Psoas muscle (tissue), 8 donors: ENCODE measurements around the gene FBXO2. TPM values are rescaled to one million over a fixed set of nuclear protein-coding genes. Genes with fewer than 3 reads are reported as not detected.

Source experiments
- ATAC-seq, 4 donors: fragments of 200-7000 bp; cut with Tn5 transposase; one replicate each; pipeline ENCODE4 v1.9.1; 2020; ENCODE audit warnings: moderate library complexity in 3 of 4, mild to moderate bottlenecking in 2 of 4
- DNase-seq, 2 donors: peaks; one replicate each; pipeline ENCODE4 v3.0.0-alpha.2; 2020
- H3K27ac ChIP-seq: fragments of 200-600 bp; one replicate; pipeline ENCODE4 v1.8.0; 2022
- H3K27me3 ChIP-seq, 3 donors: fragments of 200-600 bp in 1 of 3; one replicate each; pipeline versions ENCODE4 v1.6.1 to v1.8.0; 2013 to 2022; ENCODE audit warnings: low read length in 2 of 3, mild to moderate bottlenecking in 2 of 3, moderate library complexity in 1 of 3; ENCODE audit not compliant: insufficient read depth in 3 of 3
- H3K36me3 ChIP-seq, 2 donors: fragments of 200-600 bp in 1 of 2; one replicate each; pipeline versions ENCODE4 v1.6.1 to v1.8.0; 2013 to 2022; ENCODE audit warnings: low read depth in 1 of 2, mild to moderate bottlenecking in 1 of 2, moderate library complexity in 1 of 2; ENCODE audit not compliant: insufficient read depth in 1 of 2
- H3K4me1 ChIP-seq: fragments of 200-600 bp; one replicate; pipeline ENCODE4 v1.8.0; 2022
- H3K4me3 ChIP-seq: fragments of 200-600 bp; one replicate; pipeline ENCODE4 v1.8.0; 2022; ENCODE audit warnings: mild to moderate bottlenecking
- H3K9me3 ChIP-seq: fragments of 200-600 bp; one replicate; pipeline ENCODE4 v1.8.0; 2022
- WGBS, 3 donors: extraction: QIAGEN DNeasy Blood & Tissue Kit; methylation state at CpG; one replicate each; pipeline versions ENCODE4 v1.1.6 to v1.1.7; 2013; 5-methylcytosine and 5-hydroxymethylcytosine counted together
- intact Hi-C, 2 donors: fragments of 100-400 bp; cut with DNase I; formaldehyde crosslinking; loops; one replicate each; pipeline versions ENCODE4 v1.11.0 to v1.14.2; 2022
- polyA plus RNA-seq, 3 donors: library from polyadenylated mRNA; stranded (reverse); fragments of 200-250 nt; gene quantifications; one replicate each; pipeline ENCODE4 v1.2.3, GENCODE V29; 2013
- total RNA-seq, 4 donors: library from RNA; stranded (reverse); fragmentation: NEBNext Ultra II Directional in 2 of 4; extraction: Animal tissue kit (Norgen Biotek cat#: 25700) in 2 of 4; gene quantifications; one replicate each; pipeline versions ENCODE4 v1.2.1 to v1.2.4, GENCODE V29; 2021 to 2023
- TF ChIP-seq, protein P1 (sequence below): fragments of 200-600 bp; IDR thresholded peaks from one replicate; pipeline ENCODE4 v1.8.0; 2022; ENCODE audit warnings: antibody characterized with exemption
- donor health status: healthy with polysubstance abuse.
- donor health status: DM: no; HTN: no; CAD: no; lungs with moderate emphysema.
- donor health status: Bipolar disorder and iron deficiency.
- donor health status: healthy.
- donor health status: DM: yes; HTN: yes; CAD: no.
- donor health status: DM: no; HTN: no; CAD: no.
- donor health status: DM: no; HTN: no; CAD: no.
- donor health status: DM: yes; HTN: yes; CAD: no.

The FBXO2 gene
- total and polyA plus RNA-seq, 7 donors, result 0.35 to 20.9 (median 1.2) TPM

DNA sequence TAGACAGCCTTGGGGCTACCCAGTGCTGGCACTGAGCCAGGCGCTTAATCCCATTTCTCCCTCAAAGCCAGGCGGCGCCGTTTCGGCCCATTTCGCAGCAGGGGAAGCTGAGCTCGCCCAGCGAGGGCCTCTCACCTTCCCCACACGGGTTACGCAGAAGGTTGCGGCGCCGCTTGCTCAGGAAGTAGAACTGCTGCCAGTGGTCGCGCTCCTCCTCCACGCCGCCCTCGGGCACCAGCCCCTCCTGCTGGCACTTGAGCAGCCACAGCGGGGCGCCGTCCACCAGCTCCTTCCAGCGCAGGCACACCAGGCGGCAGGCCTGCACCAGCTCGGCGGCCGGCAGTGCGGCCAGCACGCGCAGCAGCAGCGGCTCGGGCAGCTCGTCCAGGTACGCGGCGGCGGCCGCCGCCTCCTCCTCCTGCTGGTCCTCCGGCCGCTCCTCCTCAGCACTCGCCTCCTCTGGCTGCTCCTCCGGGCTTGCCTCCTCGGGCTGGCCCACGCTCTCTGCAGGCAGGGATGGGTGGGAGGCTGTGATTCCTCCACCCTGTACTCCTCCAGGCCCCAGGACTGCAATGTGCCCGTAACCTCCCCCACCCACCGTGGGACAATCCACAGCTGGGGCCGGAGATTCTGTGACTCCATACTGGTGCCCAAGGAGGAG lies 3.8 kb downstream of the FBXO2 start:
- WGBS, 3 donors, result 10 to 14% (median 13%) methylated on average over 42 to 47 of the region's 47 CpGs
- Histone ChIP-seq H3K4me3 (no peak overlapping the region), H3K9me3 (no peaks in the 10 kb centered on the region), H3K27ac (no peak overlapping the region), H3K36me3 (no peaks in the 10 kb centered on the region), H3K4me1 (peaks cover 9% of the 10 kb centered on the region), H3K27me3 (peaks cover 0 to 7% (median 6%) of the 10 kb centered on the region in 3 donors)
- intact Hi-C loops, result loop anchor here in 1 of 2 donors (5.0 kb wide), 1 partner anchor 67 kb away; no protein-coding TSS in a partner anchor
- TF ChIP-seq, protein P1, sequence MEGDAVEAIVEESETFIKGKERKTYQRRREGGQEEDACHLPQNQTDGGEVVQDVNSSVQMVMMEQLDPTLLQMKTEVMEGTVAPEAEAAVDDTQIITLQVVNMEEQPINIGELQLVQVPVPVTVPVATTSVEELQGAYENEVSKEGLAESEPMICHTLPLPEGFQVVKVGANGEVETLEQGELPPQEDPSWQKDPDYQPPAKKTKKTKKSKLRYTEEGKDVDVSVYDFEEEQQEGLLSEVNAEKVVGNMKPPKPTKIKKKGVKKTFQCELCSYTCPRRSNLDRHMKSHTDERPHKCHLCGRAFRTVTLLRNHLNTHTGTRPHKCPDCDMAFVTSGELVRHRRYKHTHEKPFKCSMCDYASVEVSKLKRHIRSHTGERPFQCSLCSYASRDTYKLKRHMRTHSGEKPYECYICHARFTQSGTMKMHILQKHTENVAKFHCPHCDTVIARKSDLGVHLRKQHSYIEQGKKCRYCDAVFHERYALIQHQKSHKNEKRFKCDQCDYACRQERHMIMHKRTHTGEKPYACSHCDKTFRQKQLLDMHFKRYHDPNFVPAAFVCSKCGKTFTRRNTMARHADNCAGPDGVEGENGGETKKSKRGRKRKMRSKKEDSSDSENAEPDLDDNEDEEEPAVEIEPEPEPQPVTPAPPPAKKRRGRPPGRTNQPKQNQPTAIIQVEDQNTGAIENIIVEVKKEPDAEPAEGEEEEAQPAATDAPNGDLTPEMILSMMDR, result peak; percentile 63
- DNase-seq, result peak; percentile 77 to 87
- ATAC-seq, result peak; percentile 71 to 79 (median 77)

DNA sequence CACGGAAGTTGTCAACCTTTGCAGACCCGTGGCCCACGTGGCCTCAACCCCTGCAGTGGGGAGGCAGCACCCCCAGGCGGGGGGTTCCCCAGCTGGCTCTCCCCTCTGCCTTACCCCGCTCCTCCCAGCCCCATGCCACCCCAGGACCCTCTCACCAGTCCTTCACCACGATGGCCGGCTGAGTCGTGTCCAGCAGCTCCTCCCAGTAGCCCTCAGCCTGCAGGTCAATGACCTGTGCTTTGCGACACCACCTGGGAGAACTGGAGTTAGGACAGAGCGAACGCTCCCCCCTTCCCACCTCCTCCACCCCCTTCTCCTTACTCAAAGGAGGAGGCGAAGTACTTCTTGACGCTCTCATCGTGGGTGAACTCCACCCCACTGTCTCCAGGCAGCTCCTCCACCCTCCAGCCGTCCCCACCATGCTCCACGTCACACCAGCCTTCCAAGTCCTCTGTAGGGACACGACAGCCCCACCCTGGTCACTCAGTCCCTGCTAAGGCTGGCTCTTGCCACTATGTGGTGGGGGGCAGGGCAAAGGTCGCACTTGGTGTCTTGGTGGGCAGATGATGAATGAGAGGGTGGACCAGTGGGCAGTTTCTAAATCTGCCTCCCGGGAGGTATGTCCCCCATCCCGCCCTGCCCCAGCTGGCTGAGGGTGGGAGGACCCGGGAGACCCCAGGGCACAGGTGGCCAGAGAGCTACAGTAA lies 4.5 kb downstream of the FBXO2 start:
- TF ChIP-seq, protein P1, result no peak
- intact Hi-C loops, result loop anchor here (5.0 to 10.0 kb wide), 3 partner anchors 68 to 612 kb away; no protein-coding TSS in a partner anchor
- H3K4me1 ChIP-seq, result peaks cover 4% of the 10 kb centered on the region
- H3K36me3 ChIP-seq, result no peaks in the 10 kb centered on the region
- no peak for ATAC-seq
- DNase-seq, result no peak
- WGBS, 3 donors, result 29 to 39% (median 32%) methylated on average over 19 to 21 of the region's 21 CpGs
- H3K27ac ChIP-seq, result no peak overlapping the region
- no peaks in the 10 kb centered on the region for H3K9me3 ChIP-seq
- no peak overlapping the region for H3K4me3 ChIP-seq
- H3K27me3 ChIP-seq, result peaks cover 0 to 7% (median 6%) of the 10 kb centered on the region in 3 donors

DNA sequence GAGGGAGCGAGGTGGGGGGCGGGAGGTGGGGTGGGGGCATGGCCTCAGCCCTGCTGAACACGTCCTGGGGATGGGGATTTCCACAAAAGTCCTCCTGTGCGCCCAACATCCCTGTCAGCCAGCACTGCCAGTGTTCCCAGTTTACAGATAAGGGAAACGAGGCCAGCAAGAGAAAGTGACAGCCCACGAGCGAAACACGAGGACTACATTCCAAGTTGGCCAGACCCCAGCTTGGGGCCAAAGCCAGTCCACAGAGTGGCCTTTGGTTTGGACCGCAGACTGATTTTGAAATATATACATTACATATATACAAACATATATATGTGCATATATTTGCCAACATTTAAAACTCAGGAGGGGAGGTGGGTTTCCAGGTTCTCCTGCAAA lies 5.0 kb downstream of the FBXO2 start:
- intact Hi-C loops, result loop anchor here (5.0 to 10.0 kb wide), 2 partner anchors 404 to 612 kb away; no protein-coding TSS in a partner anchor

DNA sequence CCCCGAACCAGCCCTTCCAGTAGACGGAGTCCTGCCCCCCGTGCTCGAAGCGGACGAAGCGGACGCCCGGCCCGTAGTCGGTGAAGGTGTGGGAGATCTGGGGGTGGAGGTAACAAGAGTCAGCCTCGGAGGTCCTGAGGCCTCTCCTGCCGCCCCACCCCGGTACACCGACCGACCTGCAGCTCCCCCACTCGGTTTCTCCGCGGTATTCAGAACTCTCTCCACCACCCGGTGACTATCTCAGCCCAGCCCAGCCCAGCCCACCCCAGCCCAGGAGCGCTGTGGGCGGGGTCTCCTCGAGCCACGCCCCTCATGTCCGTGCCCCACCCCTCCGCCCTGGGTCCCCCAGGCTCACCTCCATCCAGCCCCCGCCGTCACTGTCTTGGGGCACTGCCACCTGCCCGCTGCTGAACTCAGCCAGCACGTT lies 5.5 kb downstream of the FBXO2 start:
- WGBS, 3 donors, result 8 to 19% (median 13%) methylated on average over 26 to 30 of the region's 30 CpGs
- intact Hi-C loops, result loop anchor here (5.0 to 10.0 kb wide), 2 partner anchors 404 to 611 kb away; no protein-coding TSS in a partner anchor
- Histone ChIP-seq H3K4me1 (peaks cover 4% of the 10 kb centered on the region), H3K27me3 (peaks cover 0 to 7% (median 6%) of the 10 kb centered on the region in 3 donors), H3K4me3 (no peak overlapping the region), H3K27ac (no peak overlapping the region), H3K36me3 (no peaks in the 10 kb centered on the region), H3K9me3 (no peaks in the 10 kb centered on the region)
- no peak for DNase-seq
- TF ChIP-seq, protein P1, result no peak
- peak; percentile 46 to 66 (median 58) for ATAC-seq

More for the DNA sequence above, 5.0 kb downstream of the FBXO2 start:
- Histone ChIP-seq H3K4me1 (peaks cover 4% of the 10 kb centered on the region), H3K36me3 (no peaks in the 10 kb centered on the region), H3K4me3 (no peak overlapping the region), H3K9me3 (no peaks in the 10 kb centered on the region), H3K27ac (no peak overlapping the region), H3K27me3 (peaks cover 0 to 7% (median 6%) of the 10 kb centered on the region in 3 donors)
- ATAC-seq (no peak), DNase-seq (no peak)
- TF ChIP-seq, protein P1, result no peak
- 12 to 30% (median 16%) methylated on average over 8 to 9 of the region's 9 CpGs for WGBS, 3 donors
